A204.1 (cell line): ENCODE measurements around the gene CTR9.

ENCODE experiments used
- FAIRE-seq: peaks from 2 replicates; lab custom pipeline; 2012; peaks lifted over from hg19 to GRCh38; lab: Jason Lieb, UNC

CTR9 gene

DNA sequence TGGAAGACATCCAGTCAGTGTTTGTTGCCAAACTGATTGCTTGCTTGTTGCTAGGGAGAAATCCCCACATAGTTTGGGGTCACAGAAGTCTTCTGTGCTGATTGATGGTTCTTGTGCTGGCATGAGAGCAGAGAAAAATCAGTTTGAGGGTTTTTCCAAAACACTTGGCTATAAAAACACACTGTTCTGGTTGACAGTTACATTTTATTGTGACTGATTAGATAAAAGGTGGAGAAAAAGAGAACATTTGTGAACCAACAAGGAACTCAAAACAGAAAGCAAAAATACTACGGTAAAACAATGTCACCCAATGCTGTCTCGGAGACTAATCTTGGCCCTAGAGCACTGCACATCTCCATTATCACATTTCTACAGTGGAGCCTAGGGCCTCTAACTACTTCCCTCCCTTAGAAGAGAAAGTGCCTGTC, 72.1 kb downstream of the CTR9 start:
- no peak for FAIRE-seq

DNA sequence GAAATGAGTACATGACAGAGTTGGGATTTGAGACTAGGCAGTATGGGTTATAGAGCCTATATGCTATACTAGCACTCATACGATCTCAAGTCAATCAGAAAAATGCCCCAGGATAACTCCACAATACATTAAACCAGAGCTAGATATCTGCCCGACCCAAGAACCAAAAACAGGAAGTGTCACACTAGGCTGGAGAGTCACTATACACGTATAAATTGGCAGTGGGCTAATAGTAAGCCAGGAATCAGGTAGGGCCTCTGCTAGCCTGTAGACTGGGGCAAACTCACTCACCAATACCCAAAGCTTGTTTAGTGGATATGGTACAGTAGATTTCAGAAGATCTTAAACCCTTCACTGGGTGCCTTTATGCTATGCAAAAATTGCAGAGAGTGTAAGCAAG, 73.8 kb downstream of the CTR9 start:
- FAIRE-seq = no peak

DNA sequence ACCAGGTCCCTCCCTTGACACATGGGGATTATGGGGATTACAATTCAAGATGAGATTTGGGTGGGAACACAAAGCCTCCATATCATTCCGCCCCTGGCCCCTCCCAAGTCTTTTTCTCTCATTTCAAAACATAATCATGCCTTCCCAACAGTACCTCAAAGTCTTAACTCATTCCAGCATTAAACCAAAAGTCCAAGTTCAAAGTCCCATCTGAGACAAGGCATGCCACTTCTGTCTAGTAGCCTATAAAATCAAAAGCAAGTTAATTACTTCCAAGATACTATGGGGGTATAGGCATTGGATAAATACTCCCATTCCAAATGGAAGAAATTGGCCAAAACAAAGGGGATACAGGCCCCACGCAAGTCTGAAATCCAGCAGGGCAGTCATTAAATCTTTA, 77.4 kb downstream of the CTR9 start:
- no peak for FAIRE-seq

DNA sequence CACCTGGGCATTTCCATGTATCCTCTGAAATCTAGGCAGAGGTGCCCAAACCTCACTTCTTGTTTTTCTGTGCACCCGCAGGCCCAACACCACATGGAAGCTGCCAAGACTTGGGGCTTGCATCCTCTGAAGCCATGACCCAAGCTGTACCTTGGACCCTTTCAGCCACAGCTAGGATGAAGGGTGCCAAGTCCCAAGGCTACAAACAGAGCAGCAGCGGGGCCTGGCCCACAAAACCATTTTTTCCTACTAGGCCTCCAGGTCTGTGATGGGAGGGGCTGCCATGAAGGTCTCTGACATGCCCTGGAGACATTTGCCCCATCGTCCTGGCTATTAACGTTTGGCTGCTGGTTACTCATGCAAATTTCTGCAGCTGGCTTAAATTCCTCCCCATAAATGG, 78.1 kb downstream of the CTR9 start:
- no peak for FAIRE-seq
